Chondrocyte (in vitro differentiated cells): ENCODE data around the gene PHRF1. TPM values are rescaled to one million over a fixed set of nuclear protein-coding genes. Genes with fewer than 3 reads are reported as not detected.
A peak's percentile ranks its signal among the peaks of the same experiment; 100 is the strongest.

Experiments used
- DNase-seq: peaks from one replicate; pipeline ENCODE4 v3.0.0; 2021; ENCODE audit warnings: mixed read lengths, low spot score
- H3K27ac Mint-ChIP-seq: one replicate; pipeline ENCODE4 v1.8.0; 2021; ENCODE audit warnings: mild to moderate bottlenecking, moderate library complexity, mixed read lengths; ENCODE audit not compliant: unreplicated experiment
- H3K27me3 Mint-ChIP-seq: 2 replicates; pipeline ENCODE4 v1.8.0; 2021; ENCODE audit warnings: low read depth, mixed read lengths
- H3K36me3 Mint-ChIP-seq: 2 replicates; pipeline ENCODE4 v1.8.0; 2021; ENCODE audit warnings: low read depth, mixed read lengths
- H3K4me1 Mint-ChIP-seq: 2 replicates; pipeline ENCODE4 v1.8.0; 2021; ENCODE audit warnings: low read depth, mild to moderate bottlenecking, mixed read lengths
- H3K4me3 Mint-ChIP-seq: one replicate; pipeline ENCODE4 v1.8.0; 2021; ENCODE audit warnings: mild to moderate bottlenecking, moderate library complexity, mixed read lengths; ENCODE audit not compliant: unreplicated experiment
- H3K9me3 Mint-ChIP-seq: 2 replicates; pipeline ENCODE4 v1.8.0; 2021; ENCODE audit warnings: low read depth, mixed read lengths
- CTCF ChIP-seq: fragments of 200-600 bp; sonication (generic); IDR thresholded peaks from 2 replicates; pipeline ENCODE4 v1.5.0; 2021; ENCODE audit warnings: antibody characterized with exemption, mild to moderate bottlenecking, moderate library complexity
- total RNA-seq: library from RNA; stranded (reverse); gene quantifications from 3 replicates; pipeline ENCODE4 v1.2.1, GENCODE V29; 2021

The PHRF1 gene
- total RNA-seq, 1 donor from 2014 or later = 25.9 TPM

- Mint-ChIP-seq H3K27me3 (peaks cover 8% of the 10 kb centered on the region), H3K27ac (no peak overlapping the region), H3K36me3 (peaks cover 3% of the 10 kb centered on the region), H3K4me1 (no peaks in the 10 kb centered on the region), H3K9me3 (no peaks in the 10 kb centered on the region), H3K4me3 (no peak overlapping the region)
- no peak for TF ChIP-seq CTCF
- no peak for DNase-seq
Observed at GRCh38 chr11:553988-554340, 22.3 kb upstream of the PHRF1 start.

- TF ChIP-seq CTCF = peak; percentile 77
- H3K4me3 Mint-ChIP-seq = no peak overlapping the region
- no peak overlapping the region for H3K27ac Mint-ChIP-seq
- peaks cover 3% of the 10 kb centered on the region for H3K36me3 Mint-ChIP-seq
- peaks cover 8% of the 10 kb centered on the region for H3K27me3 Mint-ChIP-seq
- no peak for DNase-seq
- no peaks in the 10 kb centered on the region for H3K9me3 Mint-ChIP-seq
- H3K4me1 Mint-ChIP-seq = no peaks in the 10 kb centered on the region
Observed at GRCh38 chr11:554428-555226, 21.6 kb upstream of the PHRF1 start.

GRCh38 chr11:555227-555779 lies 21.0 kb upstream of the PHRF1 start:
- Mint-ChIP-seq H3K27ac (no peak overlapping the region), H3K4me3 (no peak overlapping the region), H3K9me3 (no peaks in the 10 kb centered on the region), H3K36me3 (peaks cover 3% of the 10 kb centered on the region), H3K27me3 (peaks cover 8% of the 10 kb centered on the region), H3K4me1 (peaks cover 5% of the 10 kb centered on the region)
- peak; percentile 65 for TF ChIP-seq CTCF
- DNase-seq = no peak

GRCh38 chr11:555780-556661 lies 20.2 kb upstream of the PHRF1 start:
- H3K4me1 Mint-ChIP-seq = peaks cover 5% of the 10 kb centered on the region
- H3K27ac Mint-ChIP-seq = no peak overlapping the region
- H3K27me3 Mint-ChIP-seq = peaks cover 8% of the 10 kb centered on the region
- peaks cover 3% of the 10 kb centered on the region for H3K36me3 Mint-ChIP-seq
- no peak for DNase-seq
- no peak overlapping the region for H3K4me3 Mint-ChIP-seq
- H3K9me3 Mint-ChIP-seq = no peaks in the 10 kb centered on the region
- no peak for TF ChIP-seq CTCF

GRCh38 chr11:556662-557256 lies 19.5 kb upstream of the PHRF1 start:
- Mint-ChIP-seq H3K27me3 (peaks cover 8% of the 10 kb centered on the region), H3K4me3 (no peak overlapping the region), H3K36me3 (peaks cover 3% of the 10 kb centered on the region), H3K9me3 (no peaks in the 10 kb centered on the region), H3K4me1 (peaks cover 10% of the 10 kb centered on the region), H3K27ac (no peak overlapping the region)
- DNase-seq = no peak
- no peak for TF ChIP-seq CTCF
